Activated CD4-positive, alpha-beta T cell treated with anti-CD3 and anti-CD28 coated beads, Interleukin-2, amount 50 U/mL, for 16 hours (primary cell): ENCODE results near the gene ACSL5.
"Not testable (repeated sequence)": the region's sequence is repeated elsewhere in the genome, so short reads cannot be mapped to it uniquely, and the experiment has no call there.

Experiments
- DNase-seq: peaks from one replicate; pipeline ENCODE4 v3.0.0-alpha.2; 2020

Gene ACSL5

DNA sequence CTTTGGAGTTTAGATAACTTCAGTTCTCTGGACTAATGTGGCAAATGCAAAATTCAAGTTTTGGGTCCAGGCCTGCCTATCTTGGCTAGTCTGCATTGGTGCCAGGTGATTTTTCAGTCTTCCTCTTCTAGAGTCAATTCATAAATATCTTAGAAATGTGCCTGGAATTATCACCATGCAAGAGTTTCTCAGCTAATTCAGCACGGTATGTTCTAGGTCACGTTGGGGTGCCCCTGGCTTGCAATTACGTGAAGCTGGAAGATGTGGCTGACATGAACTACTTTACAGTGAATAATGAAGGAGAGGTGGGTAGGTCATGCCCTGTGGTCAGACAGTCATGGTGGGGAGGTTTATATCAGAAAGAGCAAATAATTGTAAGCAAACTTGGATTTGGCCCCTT lies 47.8 kb downstream of the ACSL5 start:
- no peak for DNase-seq

DNA sequence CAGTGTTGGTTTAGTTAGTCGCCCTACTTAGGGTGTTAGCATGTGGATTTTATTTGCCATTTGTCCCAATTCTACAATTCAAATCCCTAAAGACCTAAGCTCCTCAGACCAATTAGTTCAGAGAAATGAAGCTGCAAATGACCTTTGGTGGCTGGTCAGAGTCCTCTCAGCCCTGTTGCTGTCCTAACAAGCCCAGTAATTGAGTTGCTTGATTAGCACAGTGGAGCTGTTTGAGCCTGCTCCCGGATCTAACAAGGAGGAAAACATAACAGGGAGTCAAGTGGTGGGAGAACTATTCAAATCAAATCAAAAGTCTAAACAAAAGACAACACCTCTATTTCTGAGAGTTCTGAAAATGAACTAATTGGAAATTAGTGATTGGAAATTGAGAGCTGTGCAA lies 50.7 kb downstream of the ACSL5 start:
- no peak for DNase-seq

DNA sequence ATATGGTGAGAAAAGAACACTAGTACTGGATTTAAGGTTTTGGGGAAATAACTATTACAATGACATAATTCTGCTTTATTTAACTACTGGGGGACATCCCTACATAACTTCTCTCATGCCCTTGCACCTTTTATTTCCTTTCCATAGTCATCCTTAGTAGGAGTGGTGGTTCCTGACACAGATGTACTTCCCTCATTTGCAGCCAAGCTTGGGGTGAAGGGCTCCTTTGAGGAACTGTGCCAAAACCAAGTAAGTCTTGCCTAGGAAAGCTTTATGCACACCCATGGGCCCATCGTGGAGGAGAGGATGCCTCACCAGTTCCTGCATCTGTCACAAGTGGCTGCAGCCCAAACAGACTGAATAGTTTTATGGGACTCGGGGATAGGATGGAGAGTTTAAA lies 52.2 kb downstream of the ACSL5 start:
- no peak for DNase-seq

DNA sequence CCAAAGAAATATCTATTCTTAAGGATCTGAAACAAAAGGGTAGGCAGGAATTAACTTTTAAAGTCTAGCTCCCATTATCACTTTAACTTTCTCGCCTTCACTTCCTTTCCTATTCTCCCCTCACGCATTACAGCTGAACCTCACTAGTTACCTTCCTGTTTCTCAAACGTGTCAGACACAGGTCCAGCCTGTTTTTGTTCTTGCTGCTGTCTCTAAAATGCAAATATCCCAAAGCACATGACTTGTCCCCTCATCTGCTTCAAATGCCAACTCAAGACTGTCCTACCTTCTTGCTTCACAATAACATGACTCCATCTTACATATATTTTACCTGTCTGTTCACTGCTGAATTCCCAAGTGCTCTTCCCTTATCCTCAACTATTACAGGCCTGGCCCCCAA lies 55.2 kb downstream of the ACSL5 start:
- DNase-seq, result no peak

DNA sequence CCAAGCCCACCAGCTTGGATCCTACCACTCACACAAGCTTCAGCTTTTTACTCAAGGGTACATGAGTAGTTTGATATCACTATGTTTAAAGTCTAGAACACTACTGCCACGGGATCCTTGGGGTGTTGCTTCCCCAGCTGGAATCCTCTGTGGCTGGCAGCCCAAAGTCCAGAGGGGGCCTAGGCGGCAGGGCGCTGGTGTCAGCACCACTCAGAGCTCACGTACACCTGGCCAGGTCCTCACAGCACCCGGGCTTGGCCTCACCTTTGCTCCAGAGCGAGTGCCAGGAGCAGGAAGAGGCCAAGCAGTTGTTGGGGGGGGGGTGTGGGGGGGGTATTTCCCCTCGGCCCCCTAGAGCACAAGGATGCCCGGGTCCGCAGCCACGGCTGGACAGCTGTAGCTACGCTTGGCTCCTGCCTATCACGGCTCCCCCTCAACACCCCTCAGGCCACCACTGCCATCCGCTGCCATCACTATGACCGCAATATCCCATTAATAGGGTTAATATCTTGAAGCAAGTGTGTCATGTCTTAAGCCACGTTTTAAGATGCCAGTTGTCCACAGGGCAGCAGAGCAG lies 55.8 kb downstream of the ACSL5 start:
- no peak for DNase-seq

DNA sequence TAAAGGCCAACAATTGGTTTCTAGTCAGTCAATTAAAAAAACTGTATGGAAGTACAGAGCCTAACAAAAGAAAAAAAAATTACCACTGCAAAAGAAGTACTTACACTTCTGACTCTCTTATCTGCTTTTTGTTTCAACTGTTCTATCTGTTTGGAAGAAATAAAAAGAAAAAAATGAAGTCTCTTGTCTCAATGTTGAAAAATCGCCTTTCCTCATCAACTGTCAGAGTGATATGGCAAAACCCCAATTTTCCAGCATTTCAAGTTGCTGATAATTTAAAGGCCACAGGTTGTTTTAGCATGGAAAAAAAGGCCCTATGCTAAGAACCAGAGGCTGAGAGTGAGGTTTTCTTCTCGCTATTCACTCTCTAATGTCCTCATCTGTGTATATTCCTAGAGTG lies 59.2 kb downstream of the ACSL5 start:
- DNase-seq, result no peak

DNA sequence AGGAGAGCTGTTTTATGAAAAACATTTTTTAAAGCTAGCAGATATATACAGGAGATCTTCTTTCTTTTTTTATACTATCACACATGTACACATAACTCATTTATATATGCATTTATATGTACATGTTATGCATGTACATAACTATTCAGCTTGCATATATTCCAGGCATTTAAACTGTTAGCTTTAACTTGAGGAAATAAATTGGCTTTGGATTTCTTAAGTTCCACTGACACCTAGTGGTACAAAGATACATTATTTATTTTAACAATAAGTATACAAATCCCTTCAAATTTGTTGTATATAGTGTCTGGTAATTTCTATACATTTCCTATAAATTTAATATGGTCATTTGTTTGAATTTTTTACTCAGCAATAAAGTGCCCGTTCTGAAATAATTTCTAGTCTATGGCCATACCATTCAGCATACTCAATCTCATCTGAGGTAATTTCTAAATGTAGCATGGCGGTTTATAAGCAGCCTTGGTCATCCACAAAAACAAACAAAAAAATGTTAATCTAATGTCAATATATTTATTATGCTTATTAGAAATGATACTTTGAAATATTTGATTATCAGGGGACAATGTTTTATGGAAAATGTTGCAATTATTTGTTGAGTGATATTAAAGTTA lies 61.2 kb downstream of the ACSL5 start:
- peak; percentile 17 for DNase-seq

DNA sequence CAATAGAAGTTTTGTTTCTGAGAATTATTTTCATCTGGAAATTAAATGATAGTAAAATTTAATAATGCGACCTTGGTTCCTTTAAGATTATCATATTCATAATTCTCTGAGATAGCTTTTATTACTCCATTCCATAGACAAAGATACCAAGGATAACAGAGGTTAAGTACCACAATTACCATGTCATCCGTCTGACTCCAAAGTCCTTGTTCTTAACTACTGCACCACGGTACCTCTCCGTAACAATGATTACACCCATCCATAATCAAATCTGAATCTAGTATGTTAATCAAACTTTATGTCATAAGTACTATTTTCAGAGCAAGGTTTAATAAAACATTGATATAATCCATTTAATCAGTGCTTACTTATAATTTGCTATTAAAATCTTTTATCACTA lies 64.4 kb downstream of the ACSL5 start:
- no peak for DNase-seq

DNA sequence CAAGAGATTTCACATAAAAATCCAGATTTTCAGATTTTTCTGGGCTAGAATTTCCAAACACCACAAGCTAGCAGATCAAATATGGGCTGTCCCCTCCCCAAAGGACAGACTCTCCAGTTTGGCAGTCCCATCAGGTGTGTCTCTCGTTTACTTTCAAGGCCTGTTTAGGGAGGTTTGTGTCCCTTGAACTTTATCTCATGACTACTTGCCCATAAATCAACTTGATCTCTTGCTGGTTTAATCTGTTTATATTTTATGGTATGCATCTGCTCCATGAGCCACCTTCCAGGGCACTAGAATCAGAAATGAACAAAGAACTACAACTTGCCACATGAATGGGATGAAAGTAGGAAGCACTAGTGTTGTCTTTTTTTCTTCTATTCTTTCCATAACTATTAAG lies 67.6 kb downstream of the ACSL5 start:
- no peak for DNase-seq

DNA sequence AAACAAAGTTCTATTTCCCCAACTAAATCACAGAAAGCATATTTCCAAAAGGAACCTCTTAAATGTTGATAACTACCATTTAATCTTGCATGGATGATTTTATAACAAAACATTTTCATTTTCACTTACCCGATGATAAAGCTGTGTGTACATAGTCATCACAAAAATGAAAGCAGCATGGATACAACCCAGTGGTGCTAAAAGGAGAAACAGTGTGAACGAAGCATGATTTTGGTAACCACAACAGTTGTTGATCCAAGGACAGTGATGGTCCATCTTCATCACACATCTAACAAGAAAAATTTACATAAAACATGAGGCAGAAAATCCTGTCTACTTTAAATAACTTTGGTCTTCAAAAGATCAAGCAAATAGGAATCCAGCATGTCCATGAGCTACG lies 68.1 kb downstream of the ACSL5 start:
- peak; percentile 45 for DNase-seq

DNA sequence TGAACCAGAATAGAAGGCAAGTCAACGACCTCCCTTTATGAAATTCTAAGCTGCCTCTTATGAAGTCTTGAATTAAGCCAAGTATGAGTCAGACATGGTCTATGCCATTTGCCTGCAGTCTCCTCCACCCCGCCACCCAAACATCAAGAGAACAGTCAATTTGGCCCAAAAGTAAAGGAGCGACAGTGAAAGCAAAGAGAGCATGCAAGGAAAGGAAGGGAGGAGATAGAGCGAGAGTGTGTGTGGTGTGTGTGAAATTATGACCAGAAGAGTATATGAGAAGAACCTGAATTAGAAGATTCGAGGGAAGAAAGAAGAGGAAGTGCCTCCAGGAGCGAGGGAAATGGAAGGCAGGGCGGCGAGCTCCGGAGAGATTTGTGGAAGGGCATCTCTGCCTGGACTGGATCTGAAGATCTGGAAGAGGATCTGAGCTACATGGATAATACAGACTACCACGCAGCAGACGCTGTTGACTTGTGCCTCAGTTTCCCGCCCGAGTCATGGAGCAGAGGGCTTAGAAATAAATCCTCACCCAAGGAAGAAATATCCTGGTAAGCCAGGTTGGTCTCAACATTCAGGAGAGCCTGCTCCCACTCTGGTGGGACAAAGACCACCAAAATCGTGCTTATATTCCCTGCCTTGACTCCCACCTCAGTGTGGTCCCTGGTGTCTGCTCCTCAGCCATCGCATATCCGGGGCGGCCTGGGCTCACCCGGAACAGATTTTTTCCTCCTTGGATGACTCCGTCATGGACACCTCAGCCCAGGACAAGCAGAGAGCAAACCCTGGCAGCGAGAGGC lies 72.3 kb downstream of the ACSL5 start:
- peak; percentile 5 for DNase-seq

DNA sequence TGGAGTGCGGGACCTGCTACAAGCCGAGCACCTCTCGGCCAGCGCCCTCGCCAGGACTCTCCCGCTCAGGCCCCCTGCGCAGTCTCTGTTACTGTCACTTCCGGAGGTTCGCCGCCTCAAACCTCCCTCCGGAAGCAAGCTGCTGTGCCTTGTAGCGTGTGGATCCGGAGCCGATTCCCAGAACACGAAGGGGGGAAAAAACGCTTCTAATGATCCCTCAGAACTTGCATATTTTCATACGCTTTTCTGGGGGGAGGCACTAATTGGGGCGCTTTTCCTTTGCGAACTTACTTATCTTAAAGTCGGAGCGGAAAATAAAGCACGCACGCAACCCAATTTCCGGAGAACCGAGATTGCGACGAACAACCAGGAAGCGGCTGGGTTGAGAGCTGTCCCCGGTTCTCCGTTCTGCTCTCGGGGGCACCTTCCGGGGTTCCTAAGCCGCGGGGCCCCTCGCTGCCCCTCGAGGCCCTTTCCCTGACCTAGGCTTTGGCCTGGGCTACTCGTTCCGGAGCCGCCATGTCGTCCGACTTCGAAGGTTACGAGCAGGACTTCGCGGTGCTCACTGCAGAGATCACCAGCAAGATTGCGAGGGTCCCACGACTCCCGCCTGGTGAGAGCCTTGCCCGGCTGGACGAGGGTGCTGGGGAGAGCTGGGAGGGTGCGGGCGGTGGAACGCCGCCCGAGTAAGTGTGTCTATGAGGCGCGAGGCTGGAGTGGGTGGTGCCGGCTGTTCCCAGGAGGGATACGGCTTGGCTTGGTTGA lies 73.1 kb downstream of the ACSL5 start, which contains the start of the genes VTI1A and ZDHHC6:
Gene VTI1A (plus strand): TSS at position 361 of the 765 bp plus-strand sequence. CDS start 159 bp downstream, at position 520.
Gene ZDHHC6 (minus strand): TSS at position 60 of the 765 bp plus-strand sequence. CDS start 1,478 bp downstream, outside the sequence.
- peak; percentile 86 for DNase-seq

DNA sequence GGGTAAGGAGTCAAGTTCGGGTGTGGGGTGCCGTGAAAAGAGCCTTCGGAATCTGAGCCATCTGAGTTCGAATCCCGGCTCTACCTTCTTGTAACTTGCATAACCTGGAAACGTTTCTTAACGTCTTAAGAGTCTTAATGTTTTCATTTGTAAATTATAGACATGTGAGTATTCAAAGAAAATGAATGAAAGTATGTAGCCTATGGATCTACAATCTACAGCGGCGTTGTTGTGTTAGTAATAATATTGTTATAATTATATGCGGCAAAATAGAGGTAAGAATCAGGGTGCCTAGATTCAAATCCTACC lies 73.7 kb downstream of the ACSL5 start:
- peak; percentile 15 for DNase-seq

DNA sequence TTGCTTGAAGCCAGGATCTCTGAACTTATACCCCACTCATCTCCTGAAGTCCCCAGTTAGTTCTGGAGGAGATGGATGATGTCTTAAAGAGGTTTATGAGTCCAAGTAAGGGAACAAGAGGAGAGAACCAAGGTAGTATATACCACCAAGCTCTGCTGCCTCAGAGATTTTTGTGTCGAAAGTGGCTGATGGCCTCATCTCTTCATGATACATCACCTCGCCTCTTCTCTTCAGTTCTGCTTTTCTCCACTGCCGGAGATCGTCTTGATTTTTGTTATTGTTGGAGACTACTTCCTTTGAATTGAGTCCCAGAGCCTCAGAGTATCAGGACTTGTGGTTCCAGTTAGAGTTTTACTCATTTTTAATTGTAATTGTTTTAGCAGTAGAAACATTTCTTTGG lies 75.0 kb downstream of the ACSL5 start:
- DNase-seq, result no peak

DNA sequence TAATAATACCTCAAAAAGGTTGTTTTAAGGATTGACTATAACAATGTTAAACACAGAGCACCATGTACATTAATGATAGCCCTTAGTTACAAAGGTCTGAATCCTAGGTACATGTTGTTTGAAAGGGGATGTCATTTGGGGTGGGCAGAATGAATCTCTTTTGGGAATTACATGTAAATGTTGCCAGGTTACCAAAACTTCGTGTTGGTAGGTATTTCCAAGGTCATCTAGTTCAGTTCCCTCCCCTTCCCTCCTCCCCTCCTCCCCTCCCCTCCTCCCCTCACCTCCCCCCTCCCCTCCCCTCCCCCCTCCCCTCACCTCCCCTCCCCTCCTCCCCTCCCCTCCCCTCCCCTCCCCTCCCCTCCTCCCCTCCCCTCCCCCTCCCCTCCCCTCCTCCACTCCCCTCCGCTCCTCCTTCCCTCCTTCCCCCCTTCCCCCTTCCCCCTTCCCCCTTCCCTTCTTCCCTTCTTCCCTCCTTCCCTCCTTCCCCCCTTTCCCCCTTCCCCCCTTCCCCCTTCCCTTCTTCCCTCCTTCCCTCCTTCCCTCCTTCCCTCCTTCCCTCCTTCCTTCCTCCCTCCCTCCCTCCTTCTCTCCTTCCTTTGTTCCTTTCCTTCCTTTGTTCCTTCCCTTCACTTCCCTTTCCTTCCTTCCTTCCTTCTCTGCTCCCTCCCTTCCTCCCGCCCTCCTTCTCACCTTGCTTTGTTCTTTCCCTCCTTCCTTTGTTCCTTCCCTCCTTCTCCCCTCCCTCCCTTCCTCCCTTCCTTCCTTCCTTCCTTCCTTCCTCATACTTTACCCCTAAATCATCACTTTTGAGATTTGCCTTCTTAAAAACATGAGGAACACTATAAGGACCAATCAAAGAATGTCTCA lies 81.2 kb downstream of the ACSL5 start:
- DNase-seq, result no peak

DNA sequence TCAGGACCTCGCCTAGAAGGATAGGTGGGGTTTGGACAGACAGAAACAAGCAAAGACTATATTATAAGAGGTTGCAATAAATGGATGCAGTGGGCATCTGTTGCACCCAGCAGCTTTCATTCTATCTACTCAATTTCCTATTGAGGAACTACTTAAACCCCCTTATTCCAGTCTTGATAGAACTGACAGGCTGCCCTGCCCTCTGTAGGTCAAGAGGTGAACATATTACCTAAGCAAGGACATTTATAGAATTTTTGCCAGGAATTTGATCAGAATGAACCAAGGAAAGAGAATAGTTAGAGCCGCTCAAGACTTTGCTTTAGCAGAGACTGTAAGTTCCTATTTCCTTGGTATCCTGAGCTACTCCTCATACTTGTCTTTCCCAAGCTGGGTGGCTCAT lies 82.6 kb downstream of the ACSL5 start:
- no peak for DNase-seq

DNA sequence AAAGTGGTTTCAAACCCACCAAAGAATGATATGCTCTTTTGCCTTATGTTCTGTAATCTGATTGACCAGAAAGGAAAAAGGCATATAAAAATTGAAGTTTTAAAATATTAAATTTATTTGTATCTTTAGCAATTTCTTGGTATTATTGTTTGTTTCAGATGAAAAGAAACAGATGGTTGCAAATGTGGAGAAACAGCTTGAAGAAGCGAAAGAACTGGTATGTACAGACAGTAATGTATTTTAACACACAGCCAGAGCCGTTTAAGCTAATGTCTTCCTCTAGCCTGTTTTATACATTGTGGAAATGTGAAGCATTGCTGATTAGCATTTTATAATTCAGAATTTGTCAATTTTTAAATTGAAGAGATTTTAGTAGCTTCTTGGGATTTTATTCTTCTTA lies 86.5 kb downstream of the ACSL5 start:
- DNase-seq, result no peak

DNA sequence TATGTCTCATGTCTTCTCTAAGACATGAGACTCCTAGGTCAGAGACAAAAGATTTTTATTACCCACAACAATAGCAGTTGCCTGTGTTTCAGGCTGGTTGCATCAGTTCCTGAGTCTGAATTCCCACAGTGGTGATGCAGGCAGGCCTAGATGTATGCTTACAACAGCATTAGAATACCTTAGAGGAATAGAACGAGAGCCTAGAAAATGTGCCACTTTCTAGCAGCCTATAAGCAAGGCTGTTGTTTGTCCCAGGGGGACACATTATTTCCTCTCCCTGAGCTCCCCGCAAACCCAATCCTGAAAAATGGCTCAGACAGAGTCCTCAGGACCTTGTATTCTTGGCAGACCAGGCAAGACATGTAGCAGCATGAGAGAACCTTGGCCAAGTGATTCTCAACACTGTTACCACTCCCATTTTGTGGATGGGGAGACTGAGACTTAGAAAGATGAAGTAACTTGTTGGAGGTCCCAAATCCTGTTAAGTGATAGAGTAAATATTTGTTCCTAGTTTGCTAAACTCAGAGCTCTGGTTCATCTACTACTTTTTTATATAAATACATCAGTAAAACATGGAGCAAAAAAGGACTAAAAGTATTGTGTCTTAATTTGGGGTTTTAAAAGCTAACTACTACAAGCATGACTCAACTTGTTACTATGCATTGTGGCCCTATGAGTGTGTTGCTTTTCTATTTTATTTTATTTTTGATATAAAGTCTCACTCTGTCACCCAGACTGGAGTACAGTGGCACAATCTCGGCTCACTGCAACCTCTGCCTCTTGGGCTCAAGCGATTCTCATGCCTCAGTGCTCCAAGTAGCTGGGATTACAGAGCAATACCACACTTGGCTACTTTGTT lies 87.3 kb downstream of the ACSL5 start:
- peak; percentile 64 for DNase-seq

DNA sequence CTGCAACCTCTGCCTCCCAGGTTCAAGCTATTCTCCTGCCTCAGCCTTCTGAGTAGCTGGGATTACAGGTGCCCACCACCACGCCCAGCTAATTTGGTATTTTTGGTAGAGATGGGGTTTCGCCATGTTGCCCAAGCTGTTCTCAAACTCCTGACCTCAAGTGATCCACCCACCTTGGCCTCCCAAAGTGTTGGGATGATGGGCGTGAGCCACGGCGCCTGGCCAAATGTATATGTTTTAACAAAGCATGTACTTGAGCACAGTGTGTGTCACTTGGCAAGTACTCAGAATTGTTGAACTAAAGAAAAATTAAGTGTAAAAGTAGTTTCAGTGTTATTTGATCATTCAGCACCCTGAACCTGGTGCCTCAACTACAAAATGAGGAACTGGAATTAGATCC lies 90.2 kb downstream of the ACSL5 start:
- not testable (repeated sequence) for DNase-seq

DNA sequence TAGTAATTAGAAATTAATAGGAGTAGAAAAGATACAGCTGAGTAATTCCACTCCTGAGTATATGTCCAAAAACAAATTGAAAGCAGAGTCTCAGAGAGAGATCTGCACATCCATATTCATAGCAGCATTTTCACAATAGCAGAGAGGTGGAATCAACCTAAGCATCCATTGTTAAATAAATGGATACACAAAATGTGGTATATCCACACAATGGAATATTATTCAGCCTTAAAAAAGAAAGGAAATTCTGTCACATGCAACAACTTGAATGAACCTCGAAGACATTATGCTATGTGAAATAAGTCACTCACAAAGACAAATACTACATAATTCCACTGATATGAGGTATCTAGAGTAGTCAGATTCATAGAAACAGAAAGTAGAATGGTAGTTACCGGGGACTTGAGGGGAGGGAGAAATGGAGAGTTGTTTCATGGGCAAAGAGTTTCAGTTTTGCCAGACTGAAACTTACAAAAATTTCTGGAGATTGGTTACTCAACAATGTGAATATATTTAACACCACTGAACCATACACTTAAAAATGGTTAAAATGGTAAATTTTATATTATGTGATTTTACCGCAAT lies 91.5 kb downstream of the ACSL5 start:
- peak; percentile 18 for DNase-seq

DNA sequence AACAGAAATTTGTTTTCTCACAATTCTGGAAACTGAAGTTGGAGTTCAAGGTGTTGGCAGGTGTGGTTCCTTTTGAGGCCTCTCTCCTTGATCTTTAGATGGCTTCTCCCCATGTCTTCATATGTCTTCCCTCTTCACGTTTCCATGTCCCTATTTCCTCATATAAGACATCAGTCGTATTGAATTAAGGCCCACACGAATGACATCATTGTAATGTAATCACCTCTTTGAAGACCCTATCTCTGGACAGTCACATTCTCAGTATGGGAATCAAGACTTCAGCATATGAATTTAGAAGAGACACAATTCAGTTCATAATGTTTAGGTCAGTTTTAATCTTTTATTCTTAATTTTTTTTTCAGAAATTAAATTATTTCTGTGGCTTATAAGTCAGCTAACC lies 92.9 kb downstream of the ACSL5 start:
- no peak for DNase-seq
